Measurements from ENCODE around the gene LASP1NB.

Gene LASP1NB

DNA sequence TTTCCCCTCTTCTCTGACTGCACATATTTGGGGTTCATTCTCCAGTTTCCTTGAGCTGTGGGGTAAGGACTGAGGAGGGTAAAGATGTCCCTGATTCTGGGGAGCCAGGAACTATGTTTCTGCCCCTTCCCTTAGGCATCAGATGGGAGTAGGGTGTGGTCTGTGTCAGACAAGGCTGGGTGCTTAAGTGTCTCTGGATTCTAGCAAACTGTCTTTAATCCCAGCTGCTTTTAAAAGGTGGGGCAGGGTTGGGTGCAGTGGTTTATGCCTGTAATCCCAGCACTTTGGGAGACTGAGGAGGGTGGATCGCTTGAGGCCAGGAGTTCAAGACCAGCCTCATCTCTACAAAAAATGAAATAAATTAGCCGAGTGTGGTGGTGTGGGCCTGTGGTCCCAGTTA lies 42.5 kb upstream of the LASP1NB start:
- H3K4me3 ChIP-seq (ENCODE audit: low read depth, low read length), result no peak overlapping the region
- DNase-seq (ENCODE audit: low read depth, low spot score), result no peak
- ChIA-PET POLR2A (interaction anchor here (4.2 kb wide), 1 partner anchor 12 kb away, joined by 37 read pairs; the partner anchor contains the start of gene LASP1), CTCF (interaction anchor here (0.8 to 1.4 kb wide), 4 partner anchors 11 to 15 kb away, joined by 3 to 5 read pairs (median 3); partner anchors contain the start of gene LASP1)
- TF ChIP-seq CTCF (IDR thresholded peaks at IDR 0.05; ENCODE audit: insufficient read depth, low read length, missing control alignments), result no peak

GRCh38 chr17:38883592-38884526 lies 41.6 kb upstream of the LASP1NB start:
- CTCF ChIA-PET, result interaction anchor here (0.9 to 1.1 kb wide), 2 partner anchors 11 to 99 kb away, joined by 3 read pairs; no protein-coding TSS in a partner anchor
- no peak for DNase-seq (ENCODE audit: low read depth, low spot score)
- POLR2A ChIA-PET, result interaction anchor here (1.1 to 3.0 kb wide), 4 partner anchors 10 to 153 kb away, joined by 4 to 13 read pairs (median 4); partner anchors contain the start of gene LASP1
- TF ChIP-seq CTCF (IDR thresholded peaks at IDR 0.05; ENCODE audit: insufficient read depth, low read length, missing control alignments), result no peak
- no peak overlapping the region; the same call in 1 of the 2 replicates for H3K4me3 ChIP-seq (ENCODE audit: low read depth, low read length)

- CTCF ChIA-PET, result no interaction called here
Observed at GRCh38 chr17:38885044-38885727, 40.2 kb upstream of the LASP1NB start.

DNA sequence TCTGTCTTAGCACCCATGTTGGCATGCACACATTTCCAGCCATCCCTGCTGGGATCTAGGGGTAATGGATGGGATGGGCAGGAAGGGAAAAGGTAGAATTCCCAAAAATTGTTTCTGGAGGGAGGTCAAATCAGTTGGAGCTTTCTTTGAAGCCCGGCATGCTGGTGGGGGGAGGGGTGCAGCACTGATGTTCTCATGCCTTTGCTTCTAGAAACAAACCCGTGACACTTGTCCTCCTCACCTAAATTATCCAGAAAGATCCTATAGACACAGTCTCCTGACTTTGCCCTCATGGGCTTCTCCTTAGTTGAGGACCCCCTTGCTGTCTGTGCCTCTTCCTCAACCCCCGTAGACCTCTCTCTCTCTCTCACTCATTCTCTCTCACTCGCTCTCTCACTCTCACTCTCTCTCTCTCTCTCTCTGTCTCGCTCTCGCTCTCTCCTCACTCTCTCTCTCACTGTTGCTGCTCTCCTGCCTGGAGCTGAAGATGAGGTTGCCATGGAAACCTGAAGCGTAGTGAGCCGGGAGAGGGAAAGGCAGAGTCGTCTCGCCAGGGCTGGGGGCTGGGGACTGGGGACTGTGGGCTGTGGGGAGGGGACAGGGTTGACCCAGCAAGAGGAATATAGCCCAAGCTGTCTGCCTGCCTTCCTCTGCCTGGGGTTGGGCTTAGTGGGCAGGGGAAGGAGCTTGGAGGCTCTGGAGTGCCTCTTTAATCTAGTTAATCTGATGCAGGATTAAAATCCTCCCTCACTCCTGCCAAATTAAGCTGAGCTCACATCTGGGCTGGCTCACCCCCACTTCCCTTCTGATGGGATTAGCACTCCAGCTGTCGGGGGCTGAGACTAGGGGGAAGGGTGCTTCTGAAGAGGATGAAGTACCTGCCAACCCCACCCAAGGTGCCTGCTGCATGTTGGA lies 39.4 kb upstream of the LASP1NB start:
- ChIA-PET CTCF (no interaction called here), POLR2A (interaction anchor here (0.7 to 3.0 kb wide), 4 partner anchors 8 to 16 kb away, joined by 5 to 13 read pairs (median 6); partner anchors contain the start of gene LASP1)
- DNase-seq (ENCODE audit: low read depth, low spot score), result no peak
- no peak for TF ChIP-seq CTCF (IDR thresholded peaks at IDR 0.05; ENCODE audit: insufficient read depth, low read length, missing control alignments)
- H3K4me3 ChIP-seq (ENCODE audit: low read depth, low read length), result no peak overlapping the region

More at GRCh38 chr17:38885044-38885727, 40.2 kb upstream of the LASP1NB start:
- TF ChIP-seq CTCF (IDR thresholded peaks at IDR 0.05; ENCODE audit: insufficient read depth, low read length, missing control alignments), result no peak
- no peak overlapping the region for H3K4me3 ChIP-seq (ENCODE audit: low read depth, low read length)
- DNase-seq (ENCODE audit: low read depth, low spot score), result no peak
- POLR2A ChIA-PET, result interaction anchor here (1.3 to 3.0 kb wide), 4 partner anchors 9 to 16 kb away, joined by 4 to 13 read pairs (median 6); partner anchors contain the start of gene LASP1

DNA sequence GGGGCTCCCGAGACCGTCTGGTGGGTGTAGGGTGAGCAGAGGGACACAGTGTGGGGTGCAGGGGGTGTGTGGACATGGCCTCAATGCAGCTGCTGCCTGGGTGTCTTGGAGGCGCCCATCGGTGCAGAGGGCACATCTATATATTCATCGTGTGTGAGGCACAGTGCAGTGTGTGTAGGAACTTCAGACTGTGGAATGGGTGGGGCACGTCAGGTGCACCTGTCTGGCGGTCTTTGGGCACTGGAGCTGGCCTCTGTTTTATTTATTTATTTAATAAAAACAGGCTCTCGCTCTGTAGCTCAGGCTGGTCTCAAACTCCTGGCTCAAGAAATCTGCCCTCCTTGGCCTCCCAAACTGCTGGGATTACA lies 38.8 kb upstream of the LASP1NB start:
- ChIA-PET POLR2A (interaction anchor here (0.7 to 3.0 kb wide), 4 partner anchors 12 to 185 kb away, joined by 3 to 13 read pairs (median 5); partner anchors contain the start of gene LASP1), CTCF (no interaction called here)
- TF ChIP-seq CTCF (IDR thresholded peaks at IDR 0.05; ENCODE audit: insufficient read depth, low read length, missing control alignments), result no peak
- no peak for DNase-seq (ENCODE audit: low read depth, low spot score)
- no peak overlapping the region for H3K4me3 ChIP-seq (ENCODE audit: low read depth, low read length)

Measured in AG04449 (cell line).